Tibial nerve (tissue), 4 donors: ENCODE data around the gene GALNS. TPM values are rescaled to one million over a fixed set of nuclear protein-coding genes. Genes with fewer than 3 reads are reported as not detected.

Source experiments
- DNase-seq, 2 donors: peaks; one replicate each; pipeline ENCODE4 v3.0.0-alpha.2; 2019; ENCODE audit warnings: low spot score in 2 of 2
- H3K27ac ChIP-seq, 4 donors: fragments of 200-600 bp; sonication (generic) in 3 of 4; one replicate each; pipeline ENCODE4 v1.5.1; 2017 to 2019; ENCODE audit warnings: mild to moderate bottlenecking in 1 of 4
- H3K27me3 ChIP-seq, 2 donors: fragments of 200-600 bp; sonication (generic) in 1 of 2; one replicate each; pipeline versions ENCODE4 v1.5.1 to v1.6.0; 2017 to 2019
- H3K36me3 ChIP-seq, 3 donors: fragments of 200-600 bp; sonication (generic); one replicate each; pipeline ENCODE4 v1.5.1; 2018 to 2019
- H3K4me1 ChIP-seq, 4 donors: fragments of 200-600 bp; sonication (generic) in 3 of 4; one replicate each; pipeline ENCODE4 v1.5.1; 2017 to 2019
- H3K4me3 ChIP-seq, 4 donors: fragments of 200-600 bp; sonication (generic) in 3 of 4; one replicate each; pipeline ENCODE4 v1.5.1; 2017 to 2019; ENCODE audit warnings: mild to moderate bottlenecking in 1 of 4, moderate library complexity in 1 of 4
- H3K9me3 ChIP-seq, 4 donors: fragments of 200-600 bp; sonication (generic) in 3 of 4; one replicate each; pipeline ENCODE4 v1.5.1; 2017 to 2019
- EP300 ChIP-seq, 2 donors: sonication (generic); formaldehyde crosslinking; IDR thresholded peaks; one replicate each; pipeline ENCODE4 v1.6.1; 2017; ENCODE audit warnings: antibody characterized with exemption in 2 of 2, mild to moderate bottlenecking in 1 of 2
- POLR2A ChIP-seq, 2 donors: fragments of 450-650 bp; IDR thresholded peaks; one replicate each; pipeline ENCODE4 v1.6.1; 2017; ENCODE audit warnings: antibody characterized with exemption in 2 of 2, mild to moderate bottlenecking in 2 of 2, moderate library complexity in 2 of 2
- WGBS, 2 donors: methylation state at CpG; one replicate each; pipeline ENCODE4 v1.1.5; 2018; 5-methylcytosine and 5-hydroxymethylcytosine counted together
- total RNA-seq, 4 donors: library from RNA; depleted of rRNA; stranded (reverse); fragments of >200 nt; gene quantifications; one replicate each; pipeline ENCODE4 v1.1.0, GENCODE V29; 2016
- TF ChIP-seq, protein P1 (sequence below), 5 experiments: fragments of 200-600 bp in 3 of 5; fragments of 450-650 bp in 2 of 5; sonication (generic) in 3 of 5; IDR thresholded peaks; one replicate each; pipeline ENCODE4 v1.5.1; 2016 to 2019; ENCODE audit warnings: antibody characterized with exemption in 5 of 5, mild to moderate bottlenecking in 3 of 5, moderate library complexity in 2 of 5

The GALNS gene
- total RNA-seq, 4 donors from 2014 or later, result 15.1 to 80.1 (median 43.2) TPM

- Histone ChIP-seq H3K9me3 (no peaks in the 10 kb centered on the region), H3K4me1 (peaks cover 0 to 52% (median 23%) of the 10 kb centered on the region in 4 donors), H3K36me3 (peaks cover 3 to 40% (median 16%) of the 10 kb centered on the region in 3 donors), H3K4me3 (peak overlapping the region; percentile 58 to 100 (median 78)), H3K27me3 (no peaks in the 10 kb centered on the region), H3K27ac (peak overlapping the region; percentile 64 to 92 (median 84))
- 0 to 17% methylated on average over 6 to 15 of the region's 53 CpGs for WGBS, 2 donors
- no peak for TF ChIP-seq EP300 (IDR thresholded peaks at IDR 0.05)
- no peak for TF ChIP-seq POLR2A (IDR thresholded peaks at IDR 0.05)
- TF ChIP-seq, protein P1, sequence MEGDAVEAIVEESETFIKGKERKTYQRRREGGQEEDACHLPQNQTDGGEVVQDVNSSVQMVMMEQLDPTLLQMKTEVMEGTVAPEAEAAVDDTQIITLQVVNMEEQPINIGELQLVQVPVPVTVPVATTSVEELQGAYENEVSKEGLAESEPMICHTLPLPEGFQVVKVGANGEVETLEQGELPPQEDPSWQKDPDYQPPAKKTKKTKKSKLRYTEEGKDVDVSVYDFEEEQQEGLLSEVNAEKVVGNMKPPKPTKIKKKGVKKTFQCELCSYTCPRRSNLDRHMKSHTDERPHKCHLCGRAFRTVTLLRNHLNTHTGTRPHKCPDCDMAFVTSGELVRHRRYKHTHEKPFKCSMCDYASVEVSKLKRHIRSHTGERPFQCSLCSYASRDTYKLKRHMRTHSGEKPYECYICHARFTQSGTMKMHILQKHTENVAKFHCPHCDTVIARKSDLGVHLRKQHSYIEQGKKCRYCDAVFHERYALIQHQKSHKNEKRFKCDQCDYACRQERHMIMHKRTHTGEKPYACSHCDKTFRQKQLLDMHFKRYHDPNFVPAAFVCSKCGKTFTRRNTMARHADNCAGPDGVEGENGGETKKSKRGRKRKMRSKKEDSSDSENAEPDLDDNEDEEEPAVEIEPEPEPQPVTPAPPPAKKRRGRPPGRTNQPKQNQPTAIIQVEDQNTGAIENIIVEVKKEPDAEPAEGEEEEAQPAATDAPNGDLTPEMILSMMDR (IDR thresholded peaks at IDR 0.05), result no peak
- DNase-seq, result no peak
Measured at GRCh38 chr16:88856122-88856827, 472 bp downstream of the GALNS start.

- TF ChIP-seq, protein P1 (IDR thresholded peaks at IDR 0.05), result no peak
- TF ChIP-seq EP300 (IDR thresholded peaks at IDR 0.05), result no peak
- no peak for TF ChIP-seq POLR2A (IDR thresholded peaks at IDR 0.05)
- Histone ChIP-seq H3K4me3 (peak overlapping the region in 1 of 4 donors; percentile 100), H3K9me3 (no peaks in the 10 kb centered on the region), H3K27me3 (no peaks in the 10 kb centered on the region), H3K4me1 (peaks cover 0 to 52% (median 23%) of the 10 kb centered on the region in 4 donors), H3K36me3 (peaks cover 3 to 40% (median 14%) of the 10 kb centered on the region in 3 donors), H3K27ac (peak overlapping the region in 3 of 4 donors; percentile 83 to 92 (median 84))
- 80 to 82% methylated on average over 13 of the region's 13 CpGs for WGBS, 2 donors
- DNase-seq, result no peak
Measured at GRCh38 chr16:88855736-88856121, 1.0 kb downstream of the GALNS start.

DNA sequence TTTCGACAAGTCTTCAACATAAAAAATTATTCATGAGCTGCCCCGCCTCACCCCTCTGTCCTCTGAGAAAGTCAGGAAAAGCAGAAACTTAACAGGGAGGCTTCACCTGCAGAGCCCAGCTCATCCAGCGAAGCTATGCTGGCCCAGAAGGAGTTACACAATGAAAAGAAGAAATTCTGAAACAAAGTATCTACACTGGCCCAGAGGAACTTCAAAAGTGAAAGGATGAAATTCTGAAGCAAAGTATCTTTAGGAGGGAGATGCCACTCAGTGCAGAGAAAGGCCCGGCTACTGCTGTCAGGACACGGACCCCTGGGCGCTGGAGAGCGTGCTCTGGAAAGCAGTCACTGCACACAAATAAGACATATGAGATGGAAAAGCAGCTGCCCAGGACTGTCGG is 1.6 kb downstream of the GALNS start:
- TF ChIP-seq, protein P1 (IDR thresholded peaks at IDR 0.05), result no peak
- TF ChIP-seq POLR2A (IDR thresholded peaks at IDR 0.05) (no peak), EP300 (IDR thresholded peaks at IDR 0.05) (no peak)
- WGBS, 2 donors, result 82% methylated on average over 8 of the region's 8 CpGs
- no peaks in the 10 kb centered on the region for H3K27me3 ChIP-seq
- H3K9me3 ChIP-seq, result no peaks in the 10 kb centered on the region
- H3K4me3 ChIP-seq, result no peak overlapping the region
- H3K27ac ChIP-seq, result peak overlapping the region in 2 of 4 donors; percentile 10 to 92
- H3K36me3 ChIP-seq, result peaks cover 3 to 40% (median 9%) of the 10 kb centered on the region in 3 donors
- DNase-seq, result no peak
- H3K4me1 ChIP-seq, result peaks cover 0 to 52% (median 23%) of the 10 kb centered on the region in 4 donors

DNA sequence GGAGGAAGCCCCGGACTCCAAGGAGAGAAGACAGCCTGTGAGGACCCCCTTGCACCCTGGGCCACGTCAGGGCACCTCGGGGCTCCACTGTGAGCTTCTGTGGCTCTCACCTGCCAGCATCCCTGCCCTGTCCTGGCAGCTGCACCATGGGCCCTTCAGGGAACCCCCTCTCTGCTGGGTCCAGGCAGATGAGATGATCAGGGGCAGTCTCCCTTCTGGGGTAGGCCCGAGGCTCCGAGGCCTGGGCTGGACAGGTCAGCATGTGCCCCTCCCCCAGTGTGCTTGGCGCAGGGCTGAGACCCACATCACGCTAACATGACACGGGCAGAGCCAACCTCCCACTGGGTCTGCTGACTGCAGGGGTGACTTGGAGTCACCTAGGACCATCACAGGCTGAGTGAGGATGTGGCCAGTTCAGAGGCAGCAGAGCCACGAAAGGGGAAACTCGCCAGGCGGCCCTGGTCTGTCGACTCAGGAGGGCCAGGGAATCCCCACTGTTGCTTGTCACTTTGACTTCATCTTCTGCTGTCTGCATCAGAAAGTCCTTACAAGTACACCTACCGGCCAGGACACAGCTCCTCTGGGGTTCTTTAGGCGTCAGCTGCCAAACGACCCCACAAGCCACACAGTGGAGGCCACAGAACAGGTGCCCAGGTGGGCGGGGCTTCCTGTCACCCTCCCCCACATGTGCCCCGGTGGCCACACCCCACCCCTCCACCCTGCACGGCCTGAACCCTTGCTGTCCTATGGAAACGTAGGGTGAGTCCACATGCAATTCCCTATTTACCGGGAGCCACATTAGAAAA is 2.2 kb downstream of the GALNS start:
- H3K4me1 ChIP-seq, result peaks cover 0 to 52% (median 23%) of the 10 kb centered on the region in 4 donors
- no peak for TF ChIP-seq EP300 (IDR thresholded peaks at IDR 0.05)
- no peak for DNase-seq
- H3K27ac ChIP-seq, result no peak overlapping the region
- H3K9me3 ChIP-seq, result no peaks in the 10 kb centered on the region
- WGBS, 2 donors, result 59 to 74% methylated on average over 19 to 20 of the region's 20 CpGs
- H3K4me3 ChIP-seq, result no peak overlapping the region
- peaks cover 0 to 40% (median 9%) of the 10 kb centered on the region in 3 donors for H3K36me3 ChIP-seq
- H3K27me3 ChIP-seq, result no peaks in the 10 kb centered on the region

DNA sequence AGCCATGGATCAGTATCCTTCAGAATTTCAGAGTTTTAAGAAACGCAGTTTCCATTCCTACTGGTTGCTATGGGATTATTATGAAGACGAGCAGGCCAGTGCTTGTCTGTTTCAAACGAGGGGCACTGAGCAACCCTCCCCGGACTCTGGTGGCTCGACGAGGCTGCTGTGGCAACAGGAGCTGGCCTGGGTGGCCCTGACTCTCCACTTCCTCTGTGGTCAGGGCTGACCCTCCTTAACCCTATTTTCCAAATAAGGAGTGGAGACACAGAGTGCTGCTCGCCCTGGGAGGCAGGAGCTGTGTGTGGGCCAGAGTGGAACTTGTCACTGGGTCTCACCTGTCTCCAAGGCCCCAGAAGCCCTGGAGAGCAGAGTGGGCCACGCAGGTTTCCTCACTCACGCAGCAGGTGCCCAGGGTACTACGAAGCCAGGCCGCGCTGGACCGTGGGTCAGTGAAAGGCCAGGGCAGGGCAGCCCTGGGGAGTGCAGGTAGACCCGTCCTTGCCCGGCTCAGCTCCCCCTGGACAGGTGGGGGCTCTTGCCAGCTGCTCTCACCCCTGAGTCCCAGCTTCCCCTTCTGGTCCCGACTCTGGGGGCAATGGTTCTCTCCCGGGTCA is 3.3 kb downstream of the GALNS start:
- peak overlapping the region in 1 of 4 donors; percentile 17 for H3K27ac ChIP-seq
- DNase-seq, result no peak
- peaks cover 0 to 41% (median 0%) of the 10 kb centered on the region in 3 donors for H3K36me3 ChIP-seq
- no peaks in the 10 kb centered on the region for H3K27me3 ChIP-seq
- 51 to 68% methylated on average over 10 to 16 of the region's 17 CpGs for WGBS, 2 donors
- peaks cover 0 to 43% (median 19%) of the 10 kb centered on the region in 4 donors for H3K4me1 ChIP-seq
- TF ChIP-seq, protein P1 (IDR thresholded peaks at IDR 0.05), result no peak
- TF ChIP-seq EP300 (IDR thresholded peaks at IDR 0.05) (no peak), POLR2A (IDR thresholded peaks at IDR 0.05) (no peak)
- H3K4me3 ChIP-seq, result no peak overlapping the region
- H3K9me3 ChIP-seq, result no peaks in the 10 kb centered on the region
